HUES48 (cell line): ENCODE data around the gene MRPS10.

Experiments
- H3K27ac ChIP-seq: one replicate; pipeline ENCODE4 v1.7.0; 2013; ENCODE audit warnings: low read depth, low read length, inconsistent platforms
- H3K27me3 ChIP-seq: 2 replicates; pipeline ENCODE4 v1.6.1; 2013; ENCODE audit warnings: mild to moderate bottlenecking, low read length; ENCODE audit not compliant: control insufficient read depth, insufficient read depth
- H3K36me3 ChIP-seq: 2 replicates; pipeline ENCODE4 v1.6.1; 2013; ENCODE audit warnings: low read length; ENCODE audit not compliant: control insufficient read depth, insufficient read depth
- H3K4me1 ChIP-seq: 2 replicates; pipeline ENCODE4 v1.6.1; 2013; ENCODE audit warnings: mild to moderate bottlenecking, low read length; ENCODE audit not compliant: control insufficient read depth, insufficient read depth
- H3K4me3 ChIP-seq: 2 replicates; pipeline ENCODE4 v1.5.1; 2013; ENCODE audit warnings: mild to moderate bottlenecking, low read depth, low read length
- H3K9ac ChIP-seq: 2 replicates; pipeline ENCODE4 v1.6.1; 2013; ENCODE audit warnings: mild to moderate bottlenecking, low read depth, low read length, moderate library complexity
- H3K9me3 ChIP-seq: 2 replicates; pipeline ENCODE4 v1.6.1; 2013; ENCODE audit warnings: low read length; ENCODE audit not compliant: control insufficient read depth, insufficient read depth

Gene MRPS10

DNA sequence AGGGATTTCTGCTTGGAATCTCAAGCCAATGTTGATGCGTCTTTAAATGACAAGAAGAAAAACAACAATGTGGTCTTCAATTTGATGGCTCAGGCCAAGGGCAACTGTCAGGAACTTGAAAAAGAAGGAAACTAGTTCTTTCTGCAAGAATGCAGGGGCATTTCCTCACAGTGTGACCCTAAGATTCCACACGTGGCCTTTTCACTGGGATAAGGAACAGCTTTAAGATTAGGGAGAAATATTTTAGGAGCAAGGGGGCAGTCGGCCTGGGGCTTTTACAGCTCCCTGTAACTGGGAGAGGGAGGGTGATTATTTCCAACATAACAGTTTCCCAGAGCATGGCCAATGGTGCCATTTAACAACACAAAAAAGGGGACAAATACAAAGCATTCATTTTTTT, 39.4 kb upstream of the MRPS10 start:
- H3K27me3 ChIP-seq, result no peaks in the 10 kb centered on the region
- no peak overlapping the region for H3K4me3 ChIP-seq
- H3K4me1 ChIP-seq, result peaks cover 33% of the 10 kb centered on the region
- H3K9me3 ChIP-seq, result no peaks in the 10 kb centered on the region
- peak overlapping the region; percentile 94 for H3K27ac ChIP-seq
- peaks cover 44% of the 10 kb centered on the region for H3K36me3 ChIP-seq
- no peak overlapping the region for H3K9ac ChIP-seq

GRCh38 chr6:42255050-42255449, 37.4 kb upstream of the MRPS10 start:
- Histone ChIP-seq H3K9ac (no peak overlapping the region), H3K4me1 (peaks cover 25% of the 10 kb centered on the region), H3K36me3 (peaks cover 46% of the 10 kb centered on the region), H3K27me3 (no peaks in the 10 kb centered on the region), H3K4me3 (no peak overlapping the region), H3K9me3 (no peaks in the 10 kb centered on the region), H3K27ac (no peak overlapping the region)

GRCh38 chr6:42254505-42254904, 36.8 kb upstream of the MRPS10 start:
- Histone ChIP-seq H3K36me3 (peaks cover 51% of the 10 kb centered on the region), H3K4me1 (peaks cover 23% of the 10 kb centered on the region), H3K9me3 (no peaks in the 10 kb centered on the region), H3K9ac (no peak overlapping the region), H3K27ac (no peak overlapping the region), H3K4me3 (no peak overlapping the region), H3K27me3 (no peaks in the 10 kb centered on the region)

DNA sequence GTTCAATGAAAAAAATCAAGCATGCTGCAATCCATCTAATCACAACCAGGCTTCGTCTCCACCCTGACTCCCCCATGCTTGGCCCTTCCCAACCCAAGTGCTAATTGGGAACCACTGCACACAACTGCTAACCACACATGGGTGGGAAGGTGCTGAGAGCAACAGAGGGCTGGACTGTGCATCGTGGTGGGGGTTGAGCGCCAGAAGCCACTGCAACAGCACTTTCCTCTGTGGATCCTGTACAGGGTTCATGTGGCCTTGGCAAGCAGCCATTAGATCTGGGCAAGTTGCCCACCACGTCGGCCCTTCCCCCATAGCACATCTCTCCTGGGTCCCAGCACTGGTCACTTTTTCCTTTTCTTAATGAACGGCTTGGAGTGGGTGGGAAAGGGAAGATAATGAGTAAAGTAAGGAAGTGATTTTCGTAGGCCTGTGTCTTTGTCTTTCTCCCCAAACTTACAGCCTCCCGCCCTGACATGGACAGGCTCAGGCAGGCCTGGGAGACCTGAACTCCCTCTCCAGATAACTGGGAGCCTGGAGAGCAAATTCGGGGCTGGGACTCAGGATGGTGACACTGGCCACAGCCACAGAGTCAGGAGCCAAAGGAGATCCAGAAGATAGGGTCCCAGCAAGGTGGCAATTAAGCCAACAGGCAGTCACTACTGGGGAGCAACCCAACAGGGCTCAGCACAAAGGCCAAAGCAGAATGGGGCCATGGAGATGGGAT, 34.4 kb upstream of the MRPS10 start:
- H3K4me1 ChIP-seq, result peaks cover 9% of the 10 kb centered on the region
- no peaks in the 10 kb centered on the region for H3K27me3 ChIP-seq
- no peaks in the 10 kb centered on the region for H3K9me3 ChIP-seq
- H3K4me3 ChIP-seq, result no peak overlapping the region
- H3K27ac ChIP-seq, result no peak overlapping the region
- no peak overlapping the region for H3K9ac ChIP-seq
- peaks cover 58% of the 10 kb centered on the region for H3K36me3 ChIP-seq

- Histone ChIP-seq H3K27ac (no peak overlapping the region), H3K9me3 (no peaks in the 10 kb centered on the region), H3K27me3 (no peaks in the 10 kb centered on the region), H3K9ac (no peak overlapping the region), H3K4me1 (peaks cover 3% of the 10 kb centered on the region), H3K4me3 (no peak overlapping the region), H3K36me3 (peaks cover 57% of the 10 kb centered on the region)
Measured at GRCh38 chr6:42251500-42251899, 33.8 kb upstream of the MRPS10 start.

DNA sequence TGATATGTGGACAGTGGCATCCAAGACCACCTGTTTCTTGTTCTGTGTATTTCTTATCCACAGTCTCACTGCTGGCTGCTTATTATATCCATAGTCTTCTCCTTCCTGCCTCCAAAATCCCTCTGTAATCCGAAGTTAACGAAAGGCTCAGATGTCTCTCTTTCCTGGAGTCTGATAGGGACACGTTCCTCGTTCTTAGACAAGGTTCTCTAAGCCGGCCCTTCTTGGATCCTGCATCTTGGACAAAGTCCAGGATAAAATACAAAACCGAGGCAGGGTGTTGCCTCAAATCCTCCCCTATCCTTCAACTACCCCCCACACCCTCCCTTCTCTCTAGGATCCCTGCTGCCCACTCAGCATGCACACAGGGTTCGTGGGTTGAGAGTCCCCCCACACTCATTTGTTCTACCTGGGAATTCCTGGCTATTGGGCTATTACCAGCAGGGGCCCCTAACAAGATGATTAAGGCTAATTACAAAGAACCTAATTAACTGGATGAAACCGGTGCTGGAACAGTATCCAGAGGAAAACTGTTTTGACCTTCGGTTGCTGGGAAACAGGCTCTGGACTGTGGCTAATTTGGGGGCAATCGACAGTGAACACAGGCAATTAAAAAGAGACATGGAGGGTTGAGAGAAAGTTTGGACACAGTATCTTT, 32.7 kb upstream of the MRPS10 start:
- H3K9me3 ChIP-seq, result no peaks in the 10 kb centered on the region
- H3K9ac ChIP-seq, result no peak overlapping the region
- peaks cover 56% of the 10 kb centered on the region for H3K36me3 ChIP-seq
- H3K4me1 ChIP-seq, result no peaks in the 10 kb centered on the region
- no peak overlapping the region for H3K27ac ChIP-seq
- H3K4me3 ChIP-seq, result no peak overlapping the region
- H3K27me3 ChIP-seq, result no peaks in the 10 kb centered on the region

- no peaks in the 10 kb centered on the region for H3K4me1 ChIP-seq
- no peak overlapping the region for H3K4me3 ChIP-seq
- no peaks in the 10 kb centered on the region for H3K9me3 ChIP-seq
- no peaks in the 10 kb centered on the region for H3K27me3 ChIP-seq
- H3K27ac ChIP-seq, result no peak overlapping the region
- H3K36me3 ChIP-seq, result peaks cover 54% of the 10 kb centered on the region
- H3K9ac ChIP-seq, result no peak overlapping the region
Measured at GRCh38 chr6:42249279-42249678, 31.6 kb upstream of the MRPS10 start.

GRCh38 chr6:42243046-42243445, 25.4 kb upstream of the MRPS10 start:
- Histone ChIP-seq H3K9ac (no peak overlapping the region), H3K4me1 (peaks cover 25% of the 10 kb centered on the region), H3K9me3 (no peaks in the 10 kb centered on the region), H3K4me3 (no peak overlapping the region), H3K27me3 (no peaks in the 10 kb centered on the region), H3K36me3 (peaks cover 59% of the 10 kb centered on the region), H3K27ac (peak overlapping the region; percentile 23)

GRCh38 chr6:42241915-42242314, 24.3 kb upstream of the MRPS10 start:
- Histone ChIP-seq H3K4me3 (no peak overlapping the region), H3K27ac (peak overlapping the region; percentile 80), H3K9me3 (no peaks in the 10 kb centered on the region), H3K27me3 (no peaks in the 10 kb centered on the region), H3K4me1 (peaks cover 25% of the 10 kb centered on the region), H3K9ac (peak overlapping the region; percentile 30; the same call in 1 of the 2 replicates), H3K36me3 (peaks cover 65% of the 10 kb centered on the region)

DNA sequence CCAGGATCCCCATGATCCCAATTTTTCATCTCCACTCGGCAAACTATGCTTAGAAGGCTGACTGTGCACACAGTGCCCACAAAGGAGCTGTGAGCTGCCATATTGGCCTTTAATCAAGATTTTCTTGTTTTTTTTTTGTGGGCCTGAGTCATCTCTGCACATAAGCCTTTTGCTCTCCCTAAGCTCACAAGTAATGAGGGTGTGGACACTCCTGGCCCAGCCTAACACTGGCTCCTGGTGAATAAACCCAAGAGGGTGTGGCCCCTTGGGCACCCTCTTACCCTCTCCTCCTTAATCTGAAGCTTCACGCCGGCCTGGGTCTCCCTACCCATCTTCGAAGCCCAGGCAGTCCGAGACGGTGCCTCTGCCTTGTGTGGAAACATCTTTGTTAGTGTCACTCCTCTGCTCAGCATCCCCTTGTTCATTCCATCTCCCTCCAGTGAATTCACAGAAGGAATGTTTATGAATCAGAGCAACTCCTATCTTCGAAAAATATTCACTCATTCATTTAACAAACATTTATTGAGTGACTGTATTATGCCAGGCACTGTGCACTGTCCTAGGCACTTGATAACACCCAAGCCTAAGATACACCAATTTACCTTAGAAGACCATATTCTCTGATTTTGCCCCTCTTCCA, 22.2 kb upstream of the MRPS10 start:
- peaks cover 67% of the 10 kb centered on the region for H3K36me3 ChIP-seq
- H3K9me3 ChIP-seq, result no peaks in the 10 kb centered on the region
- H3K4me3 ChIP-seq, result no peak overlapping the region
- H3K27ac ChIP-seq, result peak overlapping the region; percentile 36
- H3K4me1 ChIP-seq, result peaks cover 25% of the 10 kb centered on the region
- H3K27me3 ChIP-seq, result no peaks in the 10 kb centered on the region
- H3K9ac ChIP-seq, result no peak overlapping the region

GRCh38 chr6:42239333-42239732, 21.7 kb upstream of the MRPS10 start:
- H3K36me3 ChIP-seq, result peaks cover 64% of the 10 kb centered on the region

More at GRCh38 chr6:42239333-42239732, 21.7 kb upstream of the MRPS10 start:
- Histone ChIP-seq H3K27me3 (no peaks in the 10 kb centered on the region), H3K4me3 (no peak overlapping the region), H3K4me1 (peaks cover 25% of the 10 kb centered on the region), H3K9ac (no peak overlapping the region), H3K9me3 (no peaks in the 10 kb centered on the region), H3K27ac (peak overlapping the region; percentile 36)
